Spinal cord (tissue), 10 donors: ENCODE data around the gene BCR. TPM values are rescaled to one million over a fixed set of nuclear protein-coding genes. Genes with fewer than 3 reads are reported as not detected.

Experiments used
- DNase-seq, 6 donors: peaks; one replicate each; pipeline versions ENCODE4 v3.0.0 to v3.0.0-alpha.2; 2013 to 2015; ENCODE audit warnings: low spot score in 6 of 6, low read depth in 4 of 6
- H3K27ac ChIP-seq: one replicate; pipeline ENCODE4 v1.5.1; 2013; ENCODE audit warnings: low read depth, low read length, control low read depth
- H3K27me3 ChIP-seq: one replicate; pipeline ENCODE4 v1.6.1; 2013; ENCODE audit warnings: low read length; ENCODE audit not compliant: control insufficient read depth, insufficient read depth
- H3K36me3 ChIP-seq: one replicate; pipeline ENCODE4 v1.6.1; 2013; ENCODE audit warnings: low read length; ENCODE audit not compliant: control insufficient read depth, insufficient read depth
- H3K4me1 ChIP-seq: one replicate; pipeline ENCODE4 v1.6.1; 2013; ENCODE audit warnings: low read length; ENCODE audit not compliant: control insufficient read depth, insufficient read depth
- H3K4me3 ChIP-seq: one replicate; pipeline ENCODE4 v1.5.1; 2013; ENCODE audit warnings: low read depth, low read length, control low read depth
- H3K9me3 ChIP-seq: one replicate; pipeline ENCODE4 v1.6.1; 2013; ENCODE audit warnings: low read length; ENCODE audit not compliant: control insufficient read depth, insufficient read depth
- WGBS: methylation state at CpG from one replicate; pipeline ENCODE4 v1.1.5; 2013; ENCODE audit warnings: missing lambda C conversion rate; ENCODE audit not compliant: insufficient coverage; 5-methylcytosine and 5-hydroxymethylcytosine counted together
- polyA plus RNA-seq, 2 donors: library from polyadenylated mRNA; unstranded; fragments of 120-200 nt; gene quantifications; one replicate each; pipeline ENCODE4 v1.2.1, GENCODE V29; 2013; ENCODE audit not compliant: insufficient read length in 2 of 2
- total RNA-seq, 2 donors: library from RNA; depleted of rRNA in 1 of 2; stranded (reverse); fragments of 120-200 nt in 1 of 2; fragments of >200 nt in 1 of 2; gene quantifications; one replicate each; pipeline versions ENCODE4 v1.2.3 to v1.2.4, GENCODE V29; 2013 to 2014
- donor health status: healthy.

Gene BCR
- total and polyA plus RNA-seq, 4 donors = 30.4 to 88.1 (median 69.6) TPM

DNA sequence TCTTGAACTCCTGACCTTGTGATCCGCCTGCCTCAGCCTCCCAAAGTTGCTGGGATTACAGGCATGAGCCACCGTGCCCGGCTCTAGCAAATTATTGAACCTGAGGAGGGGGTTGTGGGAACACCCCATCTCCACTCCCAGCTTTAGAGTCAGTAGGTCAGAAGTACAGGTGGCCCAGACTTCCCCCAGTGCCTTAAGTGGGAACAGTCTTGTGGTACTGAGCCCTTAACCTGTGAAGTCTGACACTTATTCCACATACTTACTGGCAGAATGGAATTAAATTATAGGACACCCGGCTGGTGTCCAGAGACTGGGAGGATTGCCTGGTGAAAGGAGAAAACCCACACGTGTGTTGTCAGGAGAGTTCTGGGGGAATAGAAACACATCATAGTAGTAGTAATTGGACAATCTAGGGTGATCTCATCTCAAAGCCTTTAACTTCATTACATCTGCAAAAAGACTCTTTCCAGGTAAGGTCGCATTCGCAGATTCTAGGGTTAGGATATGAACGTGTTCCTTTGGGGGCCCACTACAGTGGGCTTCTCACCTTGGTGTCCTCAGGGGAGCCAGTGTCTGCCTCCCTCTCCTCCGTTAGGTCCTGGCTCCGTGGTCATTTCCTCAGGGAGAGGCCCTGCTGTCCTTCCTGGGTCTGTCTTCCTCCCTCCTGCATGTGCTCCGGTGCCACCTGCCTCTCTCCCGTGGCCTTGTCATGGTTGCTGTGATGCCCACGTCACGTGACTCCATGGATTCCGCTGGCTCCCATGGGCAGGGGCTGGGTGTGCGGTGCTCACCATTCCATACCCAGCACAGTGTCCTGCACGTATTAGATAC lies 63.8 kb downstream of the BCR start:
- H3K36me3 ChIP-seq = peaks cover 11% of the 10 kb centered on the region
- no peaks in the 10 kb centered on the region for H3K9me3 ChIP-seq
- H3K4me1 ChIP-seq = peaks cover 49% of the 10 kb centered on the region
- no peak overlapping the region for H3K4me3 ChIP-seq
- no peak for DNase-seq
- 86% methylated on average over 12 of the region's 17 CpGs for WGBS
- H3K27ac ChIP-seq = no peak overlapping the region
- no peaks in the 10 kb centered on the region for H3K27me3 ChIP-seq

DNA sequence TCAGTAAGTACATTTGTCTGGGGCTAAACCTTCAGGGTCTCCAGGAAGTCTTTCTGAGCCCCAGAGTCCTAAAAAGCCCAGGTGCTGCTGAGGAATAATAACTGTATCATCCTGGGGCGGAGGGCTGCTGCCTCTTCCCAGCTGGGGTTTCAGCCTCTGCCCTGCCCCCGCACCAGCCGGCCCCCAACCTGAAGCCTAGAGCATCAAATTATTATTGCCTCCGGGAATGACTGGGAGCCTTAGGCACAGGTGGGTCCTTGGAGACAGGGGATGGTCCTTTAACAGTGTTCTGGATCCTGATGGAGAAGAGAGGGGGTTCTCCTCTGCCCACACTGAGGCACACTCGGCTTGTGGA lies 64.4 kb downstream of the BCR start:
- no peak overlapping the region for H3K27ac ChIP-seq
- no peaks in the 10 kb centered on the region for H3K9me3 ChIP-seq
- H3K4me1 ChIP-seq = peaks cover 49% of the 10 kb centered on the region
- no peak for DNase-seq
- no peaks in the 10 kb centered on the region for H3K27me3 ChIP-seq
- 71% methylated on average over 3 of the region's 5 CpGs for WGBS
- H3K36me3 ChIP-seq = peaks cover 11% of the 10 kb centered on the region
- no peak overlapping the region for H3K4me3 ChIP-seq

DNA sequence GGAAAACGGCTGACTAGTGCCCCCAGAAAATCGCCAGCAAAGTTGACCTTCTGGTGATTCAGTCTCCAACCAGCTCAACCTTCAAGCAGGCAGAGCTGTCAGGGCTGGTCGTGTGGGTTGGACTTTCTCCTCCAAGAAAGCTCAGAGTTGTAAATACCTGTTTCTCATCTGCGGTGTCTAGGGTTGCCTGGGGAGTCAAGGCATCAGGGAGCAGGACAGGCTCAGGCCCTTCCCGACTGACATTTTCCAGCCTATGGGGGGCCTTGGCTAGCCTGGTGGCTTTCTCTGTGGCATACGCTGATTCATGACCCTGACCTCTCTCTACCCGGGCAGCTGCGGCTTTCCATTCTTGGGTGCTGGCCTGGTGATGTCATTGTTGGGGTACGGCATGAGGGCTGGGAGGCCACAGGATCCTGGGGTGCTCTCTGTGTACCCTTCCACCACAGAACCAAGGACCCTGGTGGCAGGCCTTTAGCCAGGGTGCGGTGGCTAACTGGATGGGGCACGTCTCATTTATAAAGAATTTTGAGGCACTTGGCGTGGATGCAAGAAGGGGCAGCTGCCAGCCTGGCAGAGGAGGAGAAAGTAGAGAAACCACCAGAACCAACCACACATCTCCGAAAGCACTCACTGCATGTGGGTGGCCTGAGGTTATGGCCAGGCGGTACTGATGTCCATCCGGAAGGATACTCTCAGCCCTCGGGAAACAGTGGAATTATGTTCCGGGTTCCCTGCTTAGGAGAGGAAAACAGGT lies 64.9 kb downstream of the BCR start:
- no peak overlapping the region for H3K27ac ChIP-seq
- H3K4me3 ChIP-seq = no peak overlapping the region
- H3K27me3 ChIP-seq = no peaks in the 10 kb centered on the region
- DNase-seq = no peak
- H3K36me3 ChIP-seq = peaks cover 11% of the 10 kb centered on the region
- peaks cover 49% of the 10 kb centered on the region for H3K4me1 ChIP-seq
- WGBS = 75% methylated on average over 6 of the region's 17 CpGs
- H3K9me3 ChIP-seq = no peaks in the 10 kb centered on the region

DNA sequence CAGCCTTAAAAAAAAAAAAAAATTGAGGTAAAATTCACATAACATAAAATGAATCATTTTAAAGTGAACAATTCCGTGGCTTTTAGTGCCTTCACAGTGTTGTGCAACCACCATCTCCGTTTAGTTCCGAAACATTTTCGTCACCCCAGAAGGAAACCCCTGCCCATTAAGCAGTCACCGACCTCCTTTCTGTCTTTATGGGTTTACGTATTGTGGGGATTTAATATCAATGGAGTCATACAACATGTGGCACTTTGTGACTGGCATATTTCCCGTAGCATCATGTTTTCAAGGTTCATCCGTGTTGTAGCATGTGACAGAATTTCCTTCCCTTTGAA lies 65.5 kb downstream of the BCR start:
- Histone ChIP-seq H3K9me3 (no peaks in the 10 kb centered on the region), H3K27me3 (no peaks in the 10 kb centered on the region), H3K36me3 (peaks cover 11% of the 10 kb centered on the region), H3K4me1 (peaks cover 49% of the 10 kb centered on the region), H3K4me3 (no peak overlapping the region), H3K27ac (no peak overlapping the region)
- WGBS = 100% methylated on average over 2 of the region's 8 CpGs
- no peak for DNase-seq

DNA sequence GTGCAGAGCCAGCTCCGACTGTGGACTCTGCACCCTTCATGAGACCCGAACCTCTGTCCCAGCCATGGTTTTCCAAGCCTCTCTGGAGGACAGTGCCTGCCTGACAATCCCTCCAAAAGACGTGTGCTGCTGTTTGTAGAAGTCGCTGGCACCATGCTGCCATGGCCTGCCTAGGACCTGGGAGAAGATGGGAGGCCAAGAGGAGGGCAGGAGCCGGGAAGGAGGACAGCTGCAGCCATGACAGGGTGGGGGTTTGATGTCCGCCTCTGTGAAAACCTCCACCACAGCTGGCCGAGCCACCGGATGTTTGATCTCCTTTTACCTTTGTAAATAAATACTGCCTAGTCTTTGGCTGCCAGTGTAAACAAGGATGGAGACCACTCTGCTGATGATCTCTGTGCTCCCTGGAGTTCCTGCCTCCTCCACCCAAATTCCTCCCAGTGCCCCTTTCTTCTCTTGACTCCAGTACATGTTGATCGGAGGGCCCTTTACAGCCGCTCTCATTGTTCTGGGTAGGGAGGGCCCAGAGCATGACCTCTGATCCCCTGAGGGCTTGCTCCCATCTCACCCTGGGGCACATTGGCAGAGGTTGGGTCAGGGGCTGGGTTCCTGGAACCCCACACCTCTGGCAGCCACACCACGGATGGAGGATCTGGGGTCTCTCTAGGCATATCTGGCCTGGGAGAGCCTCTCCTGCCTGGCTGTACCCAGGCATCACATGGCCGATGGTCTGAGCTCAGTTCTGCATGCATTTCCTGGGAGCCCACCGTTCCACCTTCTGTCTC lies 66.9 kb downstream of the BCR start:
- DNase-seq = no peak
- Histone ChIP-seq H3K4me1 (peaks cover 38% of the 10 kb centered on the region), H3K27ac (no peak overlapping the region), H3K27me3 (no peaks in the 10 kb centered on the region), H3K36me3 (peaks cover 11% of the 10 kb centered on the region), H3K4me3 (no peak overlapping the region), H3K9me3 (no peaks in the 10 kb centered on the region)
- WGBS = 80% methylated on average over 9 of the region's 13 CpGs

DNA sequence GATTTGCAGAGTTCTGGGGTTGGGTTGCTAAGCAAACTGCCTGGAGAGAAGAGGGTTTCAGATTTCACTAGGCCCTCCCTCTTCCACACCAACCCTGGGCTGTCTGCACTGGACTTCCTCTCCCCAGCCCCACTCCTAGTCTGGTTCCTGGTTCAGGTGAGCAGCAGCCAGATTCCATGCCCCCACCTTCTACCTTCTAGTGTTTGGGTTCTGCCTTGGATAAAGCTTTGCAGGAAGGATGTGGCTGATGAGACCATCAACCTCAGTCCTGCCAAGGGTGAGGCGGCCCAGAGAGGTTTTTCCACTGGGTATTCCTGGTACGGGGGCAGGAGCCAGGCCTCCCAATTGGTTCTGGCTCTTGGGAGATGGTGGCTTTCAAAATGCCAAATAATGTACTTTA lies 68.3 kb downstream of the BCR start:
- H3K36me3 ChIP-seq = peaks cover 13% of the 10 kb centered on the region
- DNase-seq = no peak
- WGBS = 100% methylated on average over 2 of the region's 2 CpGs
- peaks cover 25% of the 10 kb centered on the region for H3K4me1 ChIP-seq
- no peaks in the 10 kb centered on the region for H3K27me3 ChIP-seq
- H3K9me3 ChIP-seq = no peaks in the 10 kb centered on the region
- H3K27ac ChIP-seq = no peak overlapping the region
- H3K4me3 ChIP-seq = no peak overlapping the region

DNA sequence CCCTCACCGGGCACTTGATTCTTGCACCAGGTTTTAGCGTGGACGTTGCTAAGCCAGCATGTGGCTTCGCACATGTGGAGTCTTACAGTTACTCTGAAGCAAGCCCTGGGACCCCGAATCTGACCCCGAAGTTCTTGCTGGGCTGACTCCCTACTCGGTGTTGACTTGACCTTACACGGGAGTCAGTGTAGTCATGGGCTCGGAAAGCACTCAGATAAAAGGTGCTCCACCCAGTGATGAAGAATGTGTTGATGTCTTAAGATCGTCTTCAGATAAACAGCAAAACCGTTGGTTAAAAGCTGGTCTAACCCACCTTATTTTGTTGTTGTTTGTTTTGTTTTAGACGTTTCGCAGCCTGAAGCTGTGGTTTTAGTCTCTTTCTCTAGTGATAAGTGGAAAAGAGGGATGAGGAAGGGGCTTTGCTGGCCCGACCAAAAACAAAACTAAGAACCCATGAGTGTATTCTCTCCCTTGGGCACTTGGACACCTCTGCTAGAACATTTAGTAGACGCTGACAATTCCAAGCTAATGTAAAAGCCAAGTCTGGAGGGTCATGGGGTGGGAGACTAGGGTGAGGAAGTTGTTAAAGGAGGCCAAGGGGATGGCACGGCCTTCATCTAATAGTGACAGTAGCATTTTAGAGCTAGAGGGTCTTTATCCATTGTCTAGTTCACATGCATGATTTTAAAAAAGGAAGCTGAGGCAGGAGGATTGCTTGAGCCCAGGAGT lies 69.9 kb downstream of the BCR start:
- WGBS = 87% methylated on average over 13 of the region's 16 CpGs
- Histone ChIP-seq H3K9me3 (no peaks in the 10 kb centered on the region), H3K27me3 (no peaks in the 10 kb centered on the region), H3K36me3 (peaks cover 25% of the 10 kb centered on the region), H3K4me3 (no peak overlapping the region), H3K4me1 (peaks cover 16% of the 10 kb centered on the region), H3K27ac (no peak overlapping the region)
- no peak for DNase-seq

DNA sequence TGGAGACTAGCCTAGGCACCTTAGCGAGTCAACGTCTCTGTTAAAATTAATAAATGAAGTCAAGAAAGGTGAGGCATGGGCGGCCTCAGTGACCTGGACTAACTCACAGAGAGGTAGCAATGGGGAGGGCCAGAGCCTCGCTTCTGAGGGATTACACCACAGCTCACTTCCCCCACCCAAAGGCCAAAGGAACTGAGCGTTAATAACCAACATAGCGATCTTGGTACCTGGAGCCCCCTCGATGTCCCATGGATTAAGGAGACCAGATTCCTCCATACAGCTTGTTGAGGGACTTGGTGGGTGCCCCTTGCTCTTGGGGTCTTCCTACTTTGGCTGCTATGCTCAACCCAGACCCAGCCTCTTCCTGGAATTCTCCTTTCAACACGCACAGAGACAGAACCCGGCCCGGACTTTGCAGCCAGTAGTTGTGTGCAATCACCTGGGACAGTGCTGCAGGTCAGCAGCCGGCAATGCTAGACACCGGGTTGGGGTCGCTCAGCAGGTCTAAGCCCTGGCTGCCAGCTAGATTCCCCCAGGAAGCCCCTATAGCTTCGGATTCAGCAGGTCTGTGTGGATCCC lies 70.6 kb downstream of the BCR start:
- Histone ChIP-seq H3K27me3 (no peaks in the 10 kb centered on the region), H3K27ac (no peak overlapping the region), H3K4me1 (peaks cover 12% of the 10 kb centered on the region), H3K36me3 (peaks cover 31% of the 10 kb centered on the region), H3K9me3 (no peaks in the 10 kb centered on the region), H3K4me3 (no peak overlapping the region)
- 94% methylated on average over 14 of the region's 14 CpGs for WGBS
- DNase-seq = no peak
